GM12875 (cell line): ENCODE measurements around the gene GIMD1.

Source experiments
- H3K4me3 ChIP-seq: one replicate; pipeline ENCODE4 v1.5.1; 2011; ENCODE audit warnings: low read depth, low read length, control low read depth
- CTCF ChIP-seq: IDR thresholded peaks from 2 replicates; pipeline ENCODE4 v1.5.1; 2011; ENCODE audit warnings: low read depth, mild to moderate bottlenecking, control low read depth, inconsistent platforms, low read length, moderate library complexity, borderline replicate concordance; ENCODE audit not compliant: insufficient read depth

The GIMD1 gene

GRCh38 chr4:106351016-106351415, 17.6 kb downstream of the GIMD1 start:
- H3K4me3 ChIP-seq, result no peak overlapping the region
- TF ChIP-seq CTCF, result no peak

GRCh38 chr4:106347167-106347566, 21.4 kb downstream of the GIMD1 start:
- no peak for TF ChIP-seq CTCF
- no peak overlapping the region for H3K4me3 ChIP-seq

GRCh38 chr4:106344647-106344970, 24.0 kb downstream of the GIMD1 start:
- H3K4me3 ChIP-seq, result no peak overlapping the region
- no peak for TF ChIP-seq CTCF

- no peak for TF ChIP-seq CTCF
- H3K4me3 ChIP-seq, result no peak overlapping the region
Measured at GRCh38 chr4:106343865-106344646, 24.5 kb downstream of the GIMD1 start.

GRCh38 chr4:106340774-106341173, 27.8 kb downstream of the GIMD1 start:
- no peak for TF ChIP-seq CTCF
- H3K4me3 ChIP-seq, result no peak overlapping the region

- no peak overlapping the region for H3K4me3 ChIP-seq
- TF ChIP-seq CTCF, result no peak
Measured at GRCh38 chr4:106339431-106339830, 29.1 kb downstream of the GIMD1 start.

GRCh38 chr4:106338671-106339070, 29.9 kb downstream of the GIMD1 start:
- H3K4me3 ChIP-seq, result no peak overlapping the region
- no peak for TF ChIP-seq CTCF
